ENCODE data around the gene OSBPL9.

The OSBPL9 gene, protein sequence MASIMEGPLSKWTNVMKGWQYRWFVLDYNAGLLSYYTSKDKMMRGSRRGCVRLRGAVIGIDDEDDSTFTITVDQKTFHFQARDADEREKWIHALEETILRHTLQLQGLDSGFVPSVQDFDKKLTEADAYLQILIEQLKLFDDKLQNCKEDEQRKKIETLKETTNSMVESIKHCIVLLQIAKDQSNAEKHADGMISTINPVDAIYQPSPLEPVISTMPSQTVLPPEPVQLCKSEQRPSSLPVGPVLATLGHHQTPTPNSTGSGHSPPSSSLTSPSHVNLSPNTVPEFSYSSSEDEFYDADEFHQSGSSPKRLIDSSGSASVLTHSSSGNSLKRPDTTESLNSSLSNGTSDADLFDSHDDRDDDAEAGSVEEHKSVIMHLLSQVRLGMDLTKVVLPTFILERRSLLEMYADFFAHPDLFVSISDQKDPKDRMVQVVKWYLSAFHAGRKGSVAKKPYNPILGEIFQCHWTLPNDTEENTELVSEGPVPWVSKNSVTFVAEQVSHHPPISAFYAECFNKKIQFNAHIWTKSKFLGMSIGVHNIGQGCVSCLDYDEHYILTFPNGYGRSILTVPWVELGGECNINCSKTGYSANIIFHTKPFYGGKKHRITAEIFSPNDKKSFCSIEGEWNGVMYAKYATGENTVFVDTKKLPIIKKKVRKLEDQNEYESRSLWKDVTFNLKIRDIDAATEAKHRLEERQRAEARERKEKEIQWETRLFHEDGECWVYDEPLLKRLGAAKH

GRCh38 chr1:51616903-51617708, at the start of gene OSBPL9:
Gene OSBPL9, plus strand, starts transcription at chr1:51617092. Its CDS starts 19 bp downstream, at chr1:51617111.
- H3K4me3 ChIP-seq (ENCODE audit: low read length) = peak within 1 kb of the TSS; percentile 87
- H3K27me3 ChIP-seq (ENCODE audit: insufficient read depth, low read length) = no peaks in the 10 kb centered on the region

DNA sequence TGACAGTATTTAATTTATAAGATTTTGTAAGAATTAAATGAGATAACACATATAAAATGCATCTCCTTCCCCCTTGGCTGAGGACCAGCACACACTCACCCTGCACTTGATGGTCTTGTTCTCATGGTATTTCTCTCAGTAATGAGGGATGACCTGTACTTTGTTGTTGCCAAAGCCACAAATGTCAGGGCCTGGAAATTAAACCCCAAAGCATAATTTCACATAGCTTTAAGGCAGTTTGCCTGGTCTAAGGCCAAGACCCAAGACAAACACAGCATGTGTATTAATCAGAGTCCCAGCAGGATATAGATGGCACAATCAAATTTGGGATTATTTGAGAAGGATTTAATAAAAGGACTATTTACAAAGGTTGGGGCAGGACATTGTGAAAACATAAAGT, 49.2 kb upstream of the OSBPL9 start:
- Histone ChIP-seq H3K4me3 (ENCODE audit: low read length) (no peak overlapping the region), H3K36me3 (ENCODE audit: insufficient read depth, low read length) (no peaks in the 10 kb centered on the region), H3K9me3 (ENCODE audit: low read length) (no peaks in the 10 kb centered on the region), H3K4me1 (ENCODE audit: insufficient read depth, low read length) (no peaks in the 10 kb centered on the region), H3K27me3 (ENCODE audit: insufficient read depth, low read length) (peaks cover 4% of the 10 kb centered on the region), H2AFZ (ENCODE audit: low read depth, low read length) (no peak overlapping the region)

More at GRCh38 chr1:51616903-51617708, at the start of gene OSBPL9:
- peak within 1 kb of the TSS; percentile 75 for H2AFZ ChIP-seq (ENCODE audit: low read depth, low read length)
- no peaks in the 10 kb centered on the region for H3K9me3 ChIP-seq (ENCODE audit: low read length)
- H3K36me3 ChIP-seq (ENCODE audit: insufficient read depth, low read length) = no peaks in the 10 kb centered on the region
- H3K4me1 ChIP-seq (ENCODE audit: insufficient read depth, low read length) = peaks cover 10% of the 10 kb centered on the region

GRCh38 chr1:51568231-51568935, 48.5 kb upstream of the OSBPL9 start:
- H3K4me3 ChIP-seq (ENCODE audit: low read length) = no peak overlapping the region
- peaks cover 4% of the 10 kb centered on the region for H3K27me3 ChIP-seq (ENCODE audit: insufficient read depth, low read length)
- no peaks in the 10 kb centered on the region for H3K9me3 ChIP-seq (ENCODE audit: low read length)
- no peaks in the 10 kb centered on the region for H3K4me1 ChIP-seq (ENCODE audit: insufficient read depth, low read length)
- H3K36me3 ChIP-seq (ENCODE audit: insufficient read depth, low read length) = no peaks in the 10 kb centered on the region
- no peak overlapping the region for H2AFZ ChIP-seq (ENCODE audit: low read depth, low read length)

GRCh38 chr1:51569284-51570062, 47.4 kb upstream of the OSBPL9 start:
- H3K36me3 ChIP-seq (ENCODE audit: insufficient read depth, low read length) = no peaks in the 10 kb centered on the region
- H3K9me3 ChIP-seq (ENCODE audit: low read length) = no peaks in the 10 kb centered on the region

GRCh38 chr1:51570063-51570710, 46.7 kb upstream of the OSBPL9 start:
- H2AFZ ChIP-seq (ENCODE audit: low read depth, low read length) = no peak overlapping the region
- no peak overlapping the region for H3K4me3 ChIP-seq (ENCODE audit: low read length)
- H3K36me3 ChIP-seq (ENCODE audit: insufficient read depth, low read length) = no peaks in the 10 kb centered on the region
- no peaks in the 10 kb centered on the region for H3K9me3 ChIP-seq (ENCODE audit: low read length)
- no peaks in the 10 kb centered on the region for H3K4me1 ChIP-seq (ENCODE audit: insufficient read depth, low read length)
- H3K27me3 ChIP-seq (ENCODE audit: insufficient read depth, low read length) = peaks cover under 1% of the 10 kb centered on the region

More at GRCh38 chr1:51569284-51570062, 47.4 kb upstream of the OSBPL9 start:
- H2AFZ ChIP-seq (ENCODE audit: low read depth, low read length) = no peak overlapping the region
- peaks cover 4% of the 10 kb centered on the region for H3K27me3 ChIP-seq (ENCODE audit: insufficient read depth, low read length)
- H3K4me1 ChIP-seq (ENCODE audit: insufficient read depth, low read length) = no peaks in the 10 kb centered on the region
- no peak overlapping the region for H3K4me3 ChIP-seq (ENCODE audit: low read length)

DNA sequence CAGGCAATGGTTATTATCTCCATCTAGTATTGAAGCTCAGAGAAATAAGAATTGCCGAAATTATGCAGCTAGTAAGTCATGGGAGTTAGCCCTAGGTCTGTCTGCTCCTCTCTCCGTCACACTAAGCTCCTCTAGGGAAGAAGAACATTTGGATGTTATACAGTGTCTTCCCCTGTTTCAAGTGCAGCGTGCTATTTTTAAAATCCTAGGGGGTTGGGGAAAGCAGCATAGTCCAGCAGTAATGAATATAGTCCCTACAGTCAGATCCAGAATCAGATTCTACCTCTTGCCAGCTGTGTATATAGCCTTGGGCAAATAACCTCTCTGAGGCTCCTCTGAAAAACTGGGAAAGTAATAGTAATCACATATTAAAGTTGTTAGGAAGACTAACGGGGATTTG, 44.5 kb upstream of the OSBPL9 start:
- H2AFZ ChIP-seq (ENCODE audit: low read depth, low read length) = no peak overlapping the region
- H3K9me3 ChIP-seq (ENCODE audit: low read length) = no peaks in the 10 kb centered on the region
- no peak overlapping the region for H3K4me3 ChIP-seq (ENCODE audit: low read length)
- no peaks in the 10 kb centered on the region for H3K36me3 ChIP-seq (ENCODE audit: insufficient read depth, low read length)
- no peaks in the 10 kb centered on the region for H3K27me3 ChIP-seq (ENCODE audit: insufficient read depth, low read length)
- H3K4me1 ChIP-seq (ENCODE audit: insufficient read depth, low read length) = no peaks in the 10 kb centered on the region

GRCh38 chr1:51574796-51575195, 42.1 kb upstream of the OSBPL9 start:
- no peaks in the 10 kb centered on the region for H3K4me1 ChIP-seq (ENCODE audit: insufficient read depth, low read length)
- no peaks in the 10 kb centered on the region for H3K27me3 ChIP-seq (ENCODE audit: insufficient read depth, low read length)
- no peak overlapping the region for H2AFZ ChIP-seq (ENCODE audit: low read depth, low read length)
- H3K9me3 ChIP-seq (ENCODE audit: low read length) = no peaks in the 10 kb centered on the region
- H3K36me3 ChIP-seq (ENCODE audit: insufficient read depth, low read length) = no peaks in the 10 kb centered on the region
- no peak overlapping the region for H3K4me3 ChIP-seq (ENCODE audit: low read length)

GRCh38 chr1:51575406-51576084, 41.3 kb upstream of the OSBPL9 start:
- Histone ChIP-seq H3K4me3 (ENCODE audit: low read length) (no peak overlapping the region), H3K4me1 (ENCODE audit: insufficient read depth, low read length) (no peaks in the 10 kb centered on the region), H3K27me3 (ENCODE audit: insufficient read depth, low read length) (no peaks in the 10 kb centered on the region), H3K36me3 (ENCODE audit: insufficient read depth, low read length) (no peaks in the 10 kb centered on the region), H3K9me3 (ENCODE audit: low read length) (no peaks in the 10 kb centered on the region), H2AFZ (ENCODE audit: low read depth, low read length) (no peak overlapping the region)

GRCh38 chr1:51576085-51576444, 40.8 kb upstream of the OSBPL9 start:
- Histone ChIP-seq H3K9me3 (ENCODE audit: low read length) (no peaks in the 10 kb centered on the region), H3K36me3 (ENCODE audit: insufficient read depth, low read length) (no peaks in the 10 kb centered on the region), H3K27me3 (ENCODE audit: insufficient read depth, low read length) (no peaks in the 10 kb centered on the region), H3K4me3 (ENCODE audit: low read length) (no peak overlapping the region), H3K4me1 (ENCODE audit: insufficient read depth, low read length) (no peaks in the 10 kb centered on the region), H2AFZ (ENCODE audit: low read depth, low read length) (no peak overlapping the region)

- H2AFZ ChIP-seq (ENCODE audit: low read depth, low read length) = no peak overlapping the region
- no peaks in the 10 kb centered on the region for H3K9me3 ChIP-seq (ENCODE audit: low read length)
- H3K36me3 ChIP-seq (ENCODE audit: insufficient read depth, low read length) = no peaks in the 10 kb centered on the region
- no peak overlapping the region for H3K4me3 ChIP-seq (ENCODE audit: low read length)
- no peaks in the 10 kb centered on the region for H3K27me3 ChIP-seq (ENCODE audit: insufficient read depth, low read length)
- H3K4me1 ChIP-seq (ENCODE audit: insufficient read depth, low read length) = no peaks in the 10 kb centered on the region
Measured at GRCh38 chr1:51576923-51577322, 40.0 kb upstream of the OSBPL9 start.

DNA sequence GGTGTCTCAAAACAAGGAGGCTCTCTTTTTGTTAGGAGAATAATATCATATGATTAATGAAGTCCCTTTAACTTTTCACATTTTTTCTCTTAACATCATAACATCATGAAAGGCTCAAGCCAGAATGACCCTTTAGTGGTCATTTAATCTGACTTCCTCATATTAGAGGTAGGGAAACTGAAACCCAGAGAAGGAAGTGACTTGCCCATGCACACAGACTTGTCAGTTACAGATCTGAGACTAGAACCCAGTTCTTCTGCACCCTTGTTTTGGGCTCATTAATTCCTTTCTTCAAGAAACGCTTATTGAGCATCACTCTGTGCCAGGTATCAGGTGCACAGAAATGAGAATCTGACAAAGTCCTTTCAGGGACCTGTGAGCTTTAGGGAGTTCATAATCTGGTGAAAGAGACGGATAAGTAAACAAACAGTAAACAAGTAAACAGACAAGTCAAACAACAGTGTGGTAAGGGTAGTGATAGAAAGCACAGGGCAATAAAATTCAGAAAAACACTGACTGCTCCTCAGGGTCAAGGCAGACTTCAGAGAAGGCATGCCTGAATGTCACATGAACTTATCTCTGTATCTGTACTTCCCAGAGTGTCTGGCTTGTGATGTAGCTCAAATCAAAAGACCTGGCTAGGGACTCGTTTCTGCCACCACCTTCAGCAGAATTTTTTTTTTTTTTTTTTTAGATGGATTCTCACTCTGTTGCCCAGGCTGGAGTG, 38.3 kb upstream of the OSBPL9 start:
- no peaks in the 10 kb centered on the region for H3K36me3 ChIP-seq (ENCODE audit: insufficient read depth, low read length)
- H3K9me3 ChIP-seq (ENCODE audit: low read length) = no peaks in the 10 kb centered on the region
- H3K27me3 ChIP-seq (ENCODE audit: insufficient read depth, low read length) = peaks cover 4% of the 10 kb centered on the region
- H3K4me1 ChIP-seq (ENCODE audit: insufficient read depth, low read length) = peaks cover 2% of the 10 kb centered on the region
- H2AFZ ChIP-seq (ENCODE audit: low read depth, low read length) = no peak overlapping the region
- H3K4me3 ChIP-seq (ENCODE audit: low read length) = no peak overlapping the region

All from neuron (in vitro differentiated cells).